Left ventricle myocardium inferior (tissue), 1 donor: ENCODE results near the gene DPEP3. TPM values are rescaled to one million over a fixed set of nuclear protein-coding genes. Genes with fewer than 3 reads are reported as not detected.
"Not testable (repeated sequence)": the region's sequence is repeated elsewhere in the genome, so short reads cannot be mapped to it uniquely, and the experiment has no call there.

Experiments
- DNase-seq: peaks from one replicate; pipeline ENCODE4 v3.0.0-alpha.2; 2020
- H3K27ac ChIP-seq: fragments of 200-600 bp; replicated peaks from 2 replicates; pipeline ENCODE4 v1.8.0; 2021
- H3K27me3 ChIP-seq: fragments of 200-600 bp; 2 replicates; pipeline ENCODE4 v1.8.0; 2021; ENCODE audit warnings: low read depth
- H3K36me3 ChIP-seq: fragments of 200-600 bp; 2 replicates; pipeline ENCODE4 v1.8.0; 2021
- H3K4me1 ChIP-seq: fragments of 200-600 bp; 2 replicates; pipeline ENCODE4 v1.8.0; 2021
- H3K4me3 ChIP-seq: fragments of 200-600 bp; 2 replicates; pipeline ENCODE4 v1.8.0; 2021; ENCODE audit warnings: mild to moderate bottlenecking, moderate library complexity
- H3K9me3 ChIP-seq: fragments of 200-600 bp; replicated peaks from 2 replicates; pipeline ENCODE4 v1.8.0; 2021
- intact Hi-C: fragments of 100-400 bp; cut with micrococcal nuclease; formaldehyde crosslinking; loops from one replicate; pipeline ENCODE4 v1.11.0; 2022
- total RNA-seq: library from RNA; stranded (reverse); fragmentation: NEBNext Ultra II Directional; extraction: Animal tissue kit (Norgen Biotek cat#: 25700); gene quantifications from one replicate; pipeline ENCODE4 v1.2.1, GENCODE V29; 2021
- TF ChIP-seq, protein P1 (sequence below): fragments of 200-600 bp; IDR thresholded peaks from 2 replicates; pipeline ENCODE4 v1.8.0; 2021; ENCODE audit warnings: antibody characterized with exemption, mild to moderate bottlenecking, borderline replicate concordance
- donor health status: DM: no; HTN: yes; CAD: no; lungs with severe emphysema.

The DPEP3 gene
- total RNA-seq, 1 donor from 2014 or later = not detected

DNA sequence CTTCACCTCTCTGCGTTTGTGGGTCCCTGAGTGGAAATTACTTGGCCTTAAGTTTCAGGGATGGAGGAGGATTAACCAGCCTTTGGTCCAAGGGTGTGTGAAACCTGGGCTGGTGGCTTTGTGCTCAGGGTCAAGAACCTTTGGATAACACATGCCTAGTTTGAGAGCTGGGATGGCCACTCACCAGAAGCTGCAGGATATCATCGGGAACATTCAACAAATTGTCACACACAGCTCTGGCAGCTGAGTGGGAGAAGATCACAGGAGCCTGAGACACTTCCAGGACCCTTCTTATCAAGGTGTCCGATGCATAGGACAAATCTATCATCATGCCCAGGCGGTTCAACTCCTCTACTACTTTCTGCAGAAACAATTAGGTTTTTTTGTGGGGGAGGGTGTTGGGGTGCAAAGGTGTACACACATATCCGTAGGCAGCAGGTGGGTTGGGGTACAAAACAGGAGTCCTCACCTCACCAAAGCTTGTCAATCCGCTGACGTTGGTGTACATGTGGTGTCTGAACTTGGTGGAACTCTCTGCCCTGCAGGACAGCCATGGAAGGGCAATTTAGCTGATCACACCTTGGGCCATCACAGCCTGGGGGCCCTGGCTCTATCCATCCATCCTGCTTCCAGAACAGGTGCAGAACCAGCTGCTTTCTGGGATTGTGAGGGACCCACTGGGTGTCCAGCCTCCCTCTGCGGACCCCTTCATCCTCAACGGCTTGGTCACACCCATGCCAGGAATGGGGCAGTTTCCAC, 2.7 kb downstream of the DPEP3 start:
- TF ChIP-seq, protein P1, sequence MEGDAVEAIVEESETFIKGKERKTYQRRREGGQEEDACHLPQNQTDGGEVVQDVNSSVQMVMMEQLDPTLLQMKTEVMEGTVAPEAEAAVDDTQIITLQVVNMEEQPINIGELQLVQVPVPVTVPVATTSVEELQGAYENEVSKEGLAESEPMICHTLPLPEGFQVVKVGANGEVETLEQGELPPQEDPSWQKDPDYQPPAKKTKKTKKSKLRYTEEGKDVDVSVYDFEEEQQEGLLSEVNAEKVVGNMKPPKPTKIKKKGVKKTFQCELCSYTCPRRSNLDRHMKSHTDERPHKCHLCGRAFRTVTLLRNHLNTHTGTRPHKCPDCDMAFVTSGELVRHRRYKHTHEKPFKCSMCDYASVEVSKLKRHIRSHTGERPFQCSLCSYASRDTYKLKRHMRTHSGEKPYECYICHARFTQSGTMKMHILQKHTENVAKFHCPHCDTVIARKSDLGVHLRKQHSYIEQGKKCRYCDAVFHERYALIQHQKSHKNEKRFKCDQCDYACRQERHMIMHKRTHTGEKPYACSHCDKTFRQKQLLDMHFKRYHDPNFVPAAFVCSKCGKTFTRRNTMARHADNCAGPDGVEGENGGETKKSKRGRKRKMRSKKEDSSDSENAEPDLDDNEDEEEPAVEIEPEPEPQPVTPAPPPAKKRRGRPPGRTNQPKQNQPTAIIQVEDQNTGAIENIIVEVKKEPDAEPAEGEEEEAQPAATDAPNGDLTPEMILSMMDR = no peak
- Histone ChIP-seq H3K4me1 (peaks cover 6% of the 10 kb centered on the region), H3K27me3 (peaks cover 10% of the 10 kb centered on the region), H3K9me3 (no peaks in the 10 kb centered on the region), H3K4me3 (no peak overlapping the region), H3K36me3 (no peaks in the 10 kb centered on the region), H3K27ac (no peak overlapping the region)
- DNase-seq = no peak
- intact Hi-C loops = no loop called here

DNA sequence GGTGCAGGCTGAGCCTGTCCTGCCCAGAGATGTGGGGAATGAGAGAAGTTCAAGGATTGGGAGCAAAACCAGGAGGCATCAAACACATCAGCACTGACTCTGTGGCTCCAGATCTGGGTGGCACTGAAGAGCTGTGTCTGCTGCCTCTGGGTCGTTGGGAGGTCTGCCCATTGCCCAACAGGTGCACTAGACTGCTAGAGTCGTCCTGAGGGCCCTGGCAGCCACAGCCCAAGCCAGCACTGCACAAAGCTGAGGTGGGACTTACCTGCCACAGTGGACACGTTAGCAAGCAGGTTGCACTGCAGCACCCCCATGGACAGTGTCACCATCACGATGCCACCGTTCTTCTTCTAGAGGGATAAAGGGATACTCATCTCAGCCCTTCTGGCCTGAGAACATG, 3.3 kb downstream of the DPEP3 start:
- no peak for DNase-seq
- intact Hi-C loops = no loop called here
- Histone ChIP-seq H3K27ac (no peak overlapping the region), H3K4me1 (peaks cover 6% of the 10 kb centered on the region), H3K4me3 (no peak overlapping the region), H3K9me3 (no peaks in the 10 kb centered on the region), H3K36me3 (no peaks in the 10 kb centered on the region), H3K27me3 (peaks cover 10% of the 10 kb centered on the region)
- TF ChIP-seq, protein P1 = no peak

DNA sequence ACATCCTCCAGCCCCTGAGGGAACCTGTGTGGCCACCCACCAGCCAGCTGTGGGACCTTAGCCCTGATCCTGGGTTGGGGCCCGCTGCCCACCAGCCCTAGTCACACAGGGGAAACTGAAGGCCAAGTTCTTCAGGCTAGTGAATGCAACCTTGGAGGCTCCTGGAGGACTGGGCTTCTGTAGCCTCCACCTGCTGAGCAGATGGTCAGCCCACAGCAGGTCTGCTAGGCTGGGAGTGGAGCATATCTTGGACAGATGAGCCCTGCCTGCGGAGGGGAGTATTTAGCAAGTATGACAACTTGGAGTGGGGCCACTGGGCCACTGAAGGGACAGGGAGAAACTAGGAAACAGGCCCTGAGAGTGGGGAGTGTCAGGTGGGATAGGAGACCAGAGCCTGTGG, 4.1 kb downstream of the DPEP3 start:
- H3K36me3 ChIP-seq = no peaks in the 10 kb centered on the region
- TF ChIP-seq, protein P1 = no peak
- intact Hi-C loops = no loop called here
- H3K4me3 ChIP-seq = no peak overlapping the region
- H3K4me1 ChIP-seq = peaks cover 6% of the 10 kb centered on the region
- no peaks in the 10 kb centered on the region for H3K9me3 ChIP-seq
- no peak overlapping the region for H3K27ac ChIP-seq
- H3K27me3 ChIP-seq = peaks cover 10% of the 10 kb centered on the region
- no peak for DNase-seq

DNA sequence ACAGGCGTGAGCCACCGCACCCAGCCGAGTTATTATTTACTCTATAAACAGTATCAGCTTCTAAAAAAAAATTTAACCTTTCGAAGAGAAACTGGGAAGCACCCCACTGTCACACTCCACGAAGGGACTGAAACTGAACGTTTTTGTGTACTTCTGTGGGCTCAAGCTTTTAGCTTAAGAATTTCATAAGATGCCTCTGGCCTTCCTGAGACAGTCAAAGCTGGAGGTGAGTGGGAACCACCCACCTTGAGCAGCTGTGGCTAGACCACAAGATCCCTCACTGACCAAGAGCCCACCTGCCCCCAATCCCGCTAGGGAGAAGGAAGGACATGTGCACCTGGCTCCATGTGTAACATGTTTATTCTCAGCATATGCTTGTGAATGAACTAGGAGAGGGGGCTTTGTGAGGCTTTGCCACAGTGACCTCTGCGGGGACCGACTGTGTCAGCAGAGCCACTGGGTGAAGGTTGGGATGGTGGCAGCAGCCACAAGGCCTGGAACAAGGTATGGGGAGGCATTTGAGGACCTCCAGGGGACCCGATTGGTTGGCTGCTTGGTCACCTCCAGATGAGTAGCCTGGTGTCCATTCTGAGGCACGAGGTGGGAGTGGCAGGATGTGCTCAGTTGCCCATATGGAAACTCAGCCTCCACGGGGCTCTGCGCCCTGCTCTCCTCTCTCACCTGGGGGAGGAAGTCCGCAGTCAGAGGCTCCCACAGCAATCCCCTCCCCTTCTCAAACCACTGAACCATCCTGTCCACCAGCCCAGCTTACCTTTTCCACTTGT, 4.8 kb downstream of the DPEP3 start:
- Histone ChIP-seq H3K4me3 (no peak overlapping the region), H3K27me3 (peaks cover 7% of the 10 kb centered on the region), H3K27ac (no peak overlapping the region), H3K9me3 (no peaks in the 10 kb centered on the region), H3K36me3 (no peaks in the 10 kb centered on the region), H3K4me1 (peaks cover 6% of the 10 kb centered on the region)
- intact Hi-C loops = no loop called here
- no peak for DNase-seq
- TF ChIP-seq, protein P1 = no peak

DNA sequence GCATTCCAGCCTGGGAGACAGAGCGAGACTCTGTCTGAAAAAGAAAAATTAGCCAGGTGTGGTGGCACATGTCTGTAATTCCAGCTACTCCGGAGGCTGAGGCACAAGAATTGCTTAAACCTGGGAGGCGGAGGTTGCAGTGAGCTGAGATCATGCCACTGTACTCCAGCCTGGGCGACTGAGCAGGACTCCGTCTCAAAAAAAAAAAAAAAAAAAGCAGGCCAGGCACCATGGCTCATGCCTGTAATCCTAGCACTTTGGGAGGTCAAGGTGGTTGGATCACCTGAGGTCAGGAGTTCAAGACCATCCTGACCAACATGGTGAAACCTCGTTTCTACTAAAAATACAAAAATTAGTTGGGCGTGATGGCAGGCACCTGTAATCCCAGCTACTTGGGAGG, 8.0 kb downstream of the DPEP3 start:
- peaks cover 23% of the 10 kb centered on the region for H3K4me1 ChIP-seq
- H3K27ac ChIP-seq, H3K27me3 ChIP-seq, H3K36me3 ChIP-seq, H3K9me3 ChIP-seq, intact Hi-C loops, H3K4me3 ChIP-seq, DNase-seq: not testable (repeated sequence)

DNA sequence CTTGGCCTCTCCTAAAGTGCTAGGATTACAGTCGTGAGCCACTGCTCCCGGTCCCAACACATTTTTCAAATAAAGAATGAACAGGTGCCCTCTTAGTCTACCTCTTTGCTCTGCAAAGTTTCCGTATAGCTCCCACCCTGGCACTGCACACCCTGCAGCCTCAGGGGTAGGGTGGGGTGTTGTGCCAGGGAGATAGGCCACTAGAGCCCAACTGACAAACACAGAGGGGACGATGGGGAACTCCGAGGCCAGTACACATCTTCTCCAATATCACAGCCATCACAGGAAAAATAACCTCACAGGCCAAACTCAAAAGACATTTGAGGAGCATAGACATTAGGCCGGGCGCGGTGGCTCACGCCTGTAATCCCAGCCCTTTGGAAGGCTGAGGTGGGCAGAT, 9.2 kb downstream of the DPEP3 start:
- DNase-seq = no peak
- Histone ChIP-seq H3K4me1 (peaks cover 34% of the 10 kb centered on the region), H3K27ac (no peak overlapping the region), H3K9me3 (no peaks in the 10 kb centered on the region), H3K4me3 (no peak overlapping the region), H3K27me3 (no peaks in the 10 kb centered on the region), H3K36me3 (no peaks in the 10 kb centered on the region)
- intact Hi-C loops = no loop called here
- TF ChIP-seq, protein P1 = no peak
